Bronchial epithelial cell (primary cell): ENCODE results near the gene CCDC80. TPM values are rescaled to one million over a fixed set of nuclear protein-coding genes. Genes with fewer than 3 reads are reported as not detected.

Source experiments
- DNase-seq: peaks from one replicate; pipeline ENCODE4 v3.0.0-alpha.2; 2010; ENCODE audit warnings: low read depth
- FAIRE-seq: peaks from 2 replicates; lab custom pipeline; 2011; peaks lifted over from hg19 to GRCh38; lab: Jason Lieb, UNC
- H3K27me3 ChIP-seq: 2 replicates; pipeline ENCODE4 v1.5.1; 2011; ENCODE audit warnings: low read length; ENCODE audit not compliant: control insufficient read depth, insufficient read depth
- H3K36me3 ChIP-seq: 2 replicates; pipeline ENCODE4 v1.5.1; 2011; ENCODE audit warnings: low read length; ENCODE audit not compliant: control insufficient read depth, insufficient read depth
- H3K4me3 ChIP-seq: 2 replicates; pipeline ENCODE4 v1.5.1; 2011; ENCODE audit warnings: mild to moderate bottlenecking, low read depth, low read length, control low read depth
- CTCF ChIP-seq: IDR thresholded peaks from 2 replicates; pipeline ENCODE4 v1.5.1; 2011; ENCODE audit warnings: mild to moderate bottlenecking, moderate library complexity, low read length, control low read depth, inconsistent platforms; ENCODE audit not compliant: insufficient read depth, severe bottlenecking
- total RNA-seq: library from RNA; depleted of rRNA; stranded (reverse); fragments of >200 nt; gene quantifications from 2 replicates; pipeline ENCODE4 v1.2.1, GENCODE V29; 2014

CCDC80 gene
- total RNA-seq, 1 donor from 2014 or later = 8.2 TPM

GRCh38 chr3:112640276-112640929 is 540 bp downstream of the CCDC80 start:
- Histone ChIP-seq H3K27me3 (no peaks in the 10 kb centered on the region), H3K4me3 (peak overlapping the region; percentile 31), H3K36me3 (no peaks in the 10 kb centered on the region)
- no peak for TF ChIP-seq CTCF
- DNase-seq (peak; percentile 88), FAIRE-seq (peak; percentile 62)

- Histone ChIP-seq H3K27me3 (no peaks in the 10 kb centered on the region), H3K4me3 (no peak overlapping the region), H3K36me3 (no peaks in the 10 kb centered on the region)
- DNase-seq = no peak
- no peak for FAIRE-seq
- TF ChIP-seq CTCF = no peak
These were observed 1.3 kb downstream of the CCDC80 start for GRCh38 chr3:112639455-112640225.

- H3K36me3 ChIP-seq = no peaks in the 10 kb centered on the region
- no peaks in the 10 kb centered on the region for H3K27me3 ChIP-seq
- FAIRE-seq = no peak
- DNase-seq = no peak
- no peak for TF ChIP-seq CTCF
- no peak overlapping the region for H3K4me3 ChIP-seq
These were observed 2.5 kb downstream of the CCDC80 start for GRCh38 chr3:112638327-112639020.

- DNase-seq (no peak), FAIRE-seq (no peak)
- Histone ChIP-seq H3K4me3 (no peak overlapping the region), H3K36me3 (no peaks in the 10 kb centered on the region), H3K27me3 (no peaks in the 10 kb centered on the region)
- TF ChIP-seq CTCF = no peak
These were observed 3.2 kb downstream of the CCDC80 start for GRCh38 chr3:112637700-112638099.

- FAIRE-seq (no peak), DNase-seq (no peak)
- H3K27me3 ChIP-seq = no peaks in the 10 kb centered on the region
- H3K4me3 ChIP-seq = no peak overlapping the region
- no peak for TF ChIP-seq CTCF
- H3K36me3 ChIP-seq = no peaks in the 10 kb centered on the region
These were observed 5.3 kb downstream of the CCDC80 start for GRCh38 chr3:112635674-112636073.
